Activated CD8-positive, alpha-beta memory T cell treated with anti-CD3 and anti-CD28 coated beads for 36 hours (primary cell): ENCODE results near the gene RPS6KA3. TPM values are rescaled to one million over a fixed set of nuclear protein-coding genes. Genes with fewer than 3 reads are reported as not detected.
"Not testable (repeated sequence)": the region's sequence is repeated elsewhere in the genome, so short reads cannot be mapped to it uniquely, and the experiment has no call there.

Experiments
- CTCF ChIA-PET: fragments of 350-600 bp; sonication (Branson Sonifier 250); formaldehyde crosslinking; loops from one replicate; lab custom pipeline; 2021; ENCODE audit warnings: antibody characterized with exemption; lab: Charles Lee
- POLR2A ChIA-PET: fragments of 350-600 bp; sonication (Branson Sonifier 250); formaldehyde crosslinking; loops from one replicate; lab custom pipeline; 2021; ENCODE audit warnings: antibody characterized with exemption; lab: Charles Lee
- total RNA-seq, 2 experiments: library from RNA; stranded (reverse); gene quantifications; one replicate each; pipeline ENCODE4 v1.2.3, GENCODE V29; 2021

The RPS6KA3 gene
- total RNA-seq, 2 experiments from 2014 or later, result 66.2 to 71.4 TPM

GRCh38 chrX:20267607-20267930 is 860 bp upstream of the RPS6KA3 start:
- ChIA-PET CTCF (no interaction called here), POLR2A (interaction anchor here (0.6 to 1.0 kb wide), 4 partner anchors 15 to 1593 kb away, joined by 3 to 10 read pairs (median 3); no protein-coding TSS in a partner anchor)

DNA sequence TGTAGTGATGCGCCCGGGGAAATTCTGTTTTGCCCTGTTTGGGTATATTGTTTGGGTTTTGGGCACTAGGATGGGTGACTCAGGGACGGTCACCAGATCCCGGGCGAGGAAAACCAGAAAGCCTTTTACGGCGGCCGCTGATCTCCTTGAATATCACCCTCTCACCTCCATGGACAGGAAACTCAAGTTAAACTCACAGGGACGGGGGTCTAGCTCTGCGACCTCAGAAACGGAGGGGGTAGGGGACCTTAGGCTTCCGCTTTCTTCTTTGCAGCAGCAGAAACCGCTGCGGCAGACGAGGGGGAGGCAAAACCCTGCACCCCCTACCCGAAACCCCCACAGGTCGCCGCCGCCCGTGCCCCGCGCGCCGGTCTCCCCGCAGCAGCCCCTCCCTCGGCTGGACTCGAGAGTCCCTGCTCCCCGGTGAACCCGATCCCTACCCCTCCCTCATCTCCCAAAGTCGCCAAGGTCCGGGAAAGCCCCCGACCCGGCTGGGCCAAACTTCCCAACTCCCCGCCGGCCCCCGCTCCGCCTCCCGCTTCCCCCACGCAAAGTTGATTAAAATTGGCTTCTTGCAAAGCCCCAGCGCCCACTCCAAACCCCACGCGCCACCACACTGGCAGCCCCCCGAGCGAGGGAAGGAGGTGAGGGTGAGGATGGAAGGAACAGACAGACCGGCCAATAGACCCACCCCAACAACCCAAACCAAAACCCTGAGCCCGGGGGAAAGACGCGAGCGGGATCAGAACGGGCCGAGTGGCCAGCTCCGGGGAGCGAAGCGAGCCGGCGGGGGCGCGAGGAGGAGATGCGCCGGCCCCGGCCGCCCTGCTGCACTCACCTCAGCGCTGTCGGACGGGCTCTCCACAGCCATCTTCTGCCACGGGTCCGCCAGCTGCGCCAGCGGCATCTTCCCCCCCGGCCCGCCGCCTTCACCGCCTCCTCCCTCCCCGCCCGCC is 705 bp downstream of the RPS6KA3 start:
- POLR2A ChIA-PET, result interaction anchor here (1.0 to 1.3 kb wide), 3 partner anchors 14 to 186 kb away, joined by 3 to 10 read pairs (median 5); partner anchors contain the start of gene EIF1AX
- CTCF ChIA-PET, result interaction anchor here (1.4 kb wide), 1 partner anchor 14 kb away, joined by 5 read pairs; no protein-coding TSS in a partner anchor

GRCh38 chrX:20265221-20265725 is 1.4 kb downstream of the RPS6KA3 start:
- ChIA-PET POLR2A (interaction anchor here (1.3 kb wide), 1 partner anchor 124 kb away, joined by 5 read pairs; the partner anchor contains the start of gene EIF1AX), CTCF (interaction anchor here (1.4 kb wide), 1 partner anchor 13 kb away, joined by 5 read pairs; no protein-coding TSS in a partner anchor)

GRCh38 chrX:20263474-20263873 is 3.2 kb downstream of the RPS6KA3 start:
- ChIA-PET POLR2A (no interaction called here), CTCF (interaction anchor here (0.9 kb wide), 1 partner anchor 11 kb away, joined by 3 read pairs; no protein-coding TSS in a partner anchor)

GRCh38 chrX:20260885-20261284 is 5.8 kb downstream of the RPS6KA3 start:
- CTCF ChIA-PET, result no interaction called here
- POLR2A ChIA-PET, result no interaction called here

DNA sequence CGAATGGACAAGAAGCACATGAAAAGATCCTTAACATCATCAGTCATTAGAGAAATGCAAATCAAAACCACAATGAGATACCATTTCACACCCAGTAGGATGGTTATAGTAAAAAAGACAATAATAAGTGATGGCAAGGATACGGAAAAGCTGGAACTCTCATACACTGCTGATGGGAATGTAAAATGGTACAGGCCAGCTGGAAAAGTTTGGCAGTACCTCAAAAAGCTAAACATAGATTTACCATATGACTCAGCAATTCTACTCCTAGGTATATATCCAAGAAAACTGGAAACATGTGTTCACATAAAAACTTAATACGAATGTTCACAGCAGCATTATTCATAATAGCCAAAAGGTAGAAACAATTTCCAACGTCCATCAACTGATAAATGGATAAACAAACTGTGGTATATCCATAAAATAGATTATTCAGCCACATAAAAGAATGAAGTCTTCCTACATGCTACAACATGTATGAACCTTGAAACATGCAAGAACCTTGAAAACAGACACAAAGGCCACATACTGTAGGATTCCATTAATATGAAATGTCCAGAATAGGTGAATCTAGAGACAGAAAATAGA is 11.9 kb downstream of the RPS6KA3 start:
- ChIA-PET POLR2A (no interaction called here), CTCF (no interaction called here)

- ChIA-PET POLR2A (interaction anchor here (0.6 kb wide), 1 partner anchor 9 kb away, joined by 5 read pairs; no protein-coding TSS in a partner anchor), CTCF (interaction anchor here (1.5 kb wide), 1 partner anchor 10 kb away, joined by 3 read pairs; no protein-coding TSS in a partner anchor)
Measured at GRCh38 chrX:20253232-20253543, 13.5 kb downstream of the RPS6KA3 start.

GRCh38 chrX:20252381-20253231 is 14.1 kb downstream of the RPS6KA3 start:
- ChIA-PET POLR2A (interaction anchor here (0.6 to 1.0 kb wide), 2 partner anchors 8 to 14 kb away, joined by 5 to 10 read pairs; partner anchors contain the start of gene RPS6KA3), CTCF (interaction anchor here (0.6 to 1.5 kb wide), 3 partner anchors 11 to 202 kb away, joined by 3 to 5 read pairs (median 3); no protein-coding TSS in a partner anchor)

- ChIA-PET POLR2A (interaction anchor here (1.0 kb wide), 1 partner anchor 15 kb away, joined by 10 read pairs; the partner anchor contains the start of gene RPS6KA3), CTCF (interaction anchor here (1.5 kb wide), 1 partner anchor 11 kb away, joined by 3 read pairs; no protein-coding TSS in a partner anchor)
Measured at GRCh38 chrX:20251691-20252090, 15.0 kb downstream of the RPS6KA3 start.

- POLR2A ChIA-PET, CTCF ChIA-PET: not testable (repeated sequence)
Measured at GRCh38 chrX:20250146-20250545, 16.6 kb downstream of the RPS6KA3 start.

DNA sequence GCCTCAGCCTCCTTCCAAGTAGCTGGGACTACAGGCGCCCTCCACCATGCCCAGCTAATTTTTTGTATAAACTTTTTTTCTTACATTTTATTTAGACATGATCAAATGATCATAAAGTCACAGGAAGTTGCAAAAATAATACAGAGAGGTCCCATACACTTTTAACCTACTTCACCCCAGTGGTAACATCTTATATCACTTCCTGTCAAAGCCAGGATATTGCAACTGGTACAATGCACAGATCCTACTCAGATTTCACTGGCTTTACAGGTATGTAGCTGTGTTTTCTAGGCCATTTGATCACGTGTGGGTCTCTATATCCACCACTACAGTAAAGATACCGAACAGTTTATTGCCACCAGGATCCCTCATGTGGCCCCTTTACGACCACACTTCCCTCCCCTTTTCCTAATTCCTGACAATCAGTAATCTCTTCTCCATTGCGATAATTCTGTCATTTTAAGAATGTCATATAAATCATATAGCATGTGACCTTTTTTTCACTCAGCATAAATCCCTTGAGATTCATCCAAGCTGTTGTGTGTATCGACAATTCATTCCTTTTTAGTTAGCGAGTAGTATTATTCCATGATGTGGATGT is 18.0 kb downstream of the RPS6KA3 start:
- ChIA-PET POLR2A (no interaction called here), CTCF (no interaction called here)

GRCh38 chrX:20244931-20245330 is 21.8 kb downstream of the RPS6KA3 start:
- POLR2A ChIA-PET, result interaction anchor here (0.8 kb wide), 1 partner anchor 8 kb away, joined by 5 read pairs; no protein-coding TSS in a partner anchor
- CTCF ChIA-PET, result no interaction called here

DNA sequence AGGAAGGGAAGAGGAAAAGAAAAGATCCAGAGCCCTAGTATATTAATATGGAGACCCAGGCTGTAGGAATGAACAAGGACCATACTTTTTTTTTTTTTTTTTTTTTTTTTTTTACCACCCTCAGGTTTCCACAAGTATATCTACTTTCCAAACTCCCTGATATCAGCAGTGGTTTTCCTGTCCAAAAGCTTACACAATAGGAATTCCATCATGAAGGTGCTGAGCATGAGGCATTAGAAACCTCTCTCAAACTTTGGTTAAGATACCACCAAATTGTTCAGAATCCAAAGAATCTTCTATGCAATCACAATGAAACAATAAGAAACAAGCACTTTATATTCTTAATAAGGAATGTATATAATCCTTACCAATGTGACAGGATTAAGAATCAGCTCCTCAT is 26.5 kb downstream of the RPS6KA3 start:
- ChIA-PET POLR2A (no interaction called here), CTCF (no interaction called here)

- CTCF ChIA-PET, result no interaction called here
- POLR2A ChIA-PET, result no interaction called here
Measured at GRCh38 chrX:20237864-20238263, 28.8 kb downstream of the RPS6KA3 start.

DNA sequence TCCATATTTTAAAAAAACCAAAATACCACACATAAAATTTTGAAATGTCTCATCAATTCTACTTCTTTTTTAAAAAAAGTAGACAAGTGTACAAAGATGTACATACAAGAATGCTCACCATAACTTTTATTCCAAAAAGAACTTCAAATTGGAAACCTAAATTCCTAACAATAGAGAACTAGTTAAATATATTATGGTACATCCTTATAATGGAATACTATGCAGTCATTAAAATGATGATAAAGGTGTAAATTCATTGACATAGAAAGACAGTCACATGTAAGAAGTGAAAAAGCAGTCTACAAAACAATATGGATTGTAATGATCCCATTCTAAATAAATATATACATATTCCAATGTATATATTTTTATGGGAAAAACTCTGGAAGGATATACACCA is 31.0 kb downstream of the RPS6KA3 start:
- ChIA-PET CTCF (no interaction called here), POLR2A (no interaction called here)

GRCh38 chrX:20233336-20233735 is 33.4 kb downstream of the RPS6KA3 start:
- ChIA-PET POLR2A (no interaction called here), CTCF (no interaction called here)

DNA sequence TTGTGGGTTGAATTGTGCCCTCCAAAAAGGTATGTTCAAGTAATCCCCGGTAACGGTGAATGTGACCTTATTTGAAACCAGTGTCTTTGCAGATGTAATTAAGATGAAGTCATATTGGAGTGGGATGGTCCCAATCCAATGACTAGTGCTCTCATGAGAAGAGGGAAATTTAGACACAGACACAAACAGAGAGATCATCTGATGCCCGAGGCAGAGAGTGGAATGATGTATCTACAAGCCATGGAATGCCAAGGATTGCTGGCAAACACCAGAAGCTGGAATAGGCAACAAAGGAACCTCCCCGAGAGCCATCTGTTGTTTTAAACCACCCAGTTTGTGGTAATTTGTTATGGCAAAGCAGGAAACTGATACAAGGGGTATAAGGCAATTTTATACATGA is 35.1 kb downstream of the RPS6KA3 start:
- ChIA-PET CTCF (no interaction called here), POLR2A (no interaction called here)

DNA sequence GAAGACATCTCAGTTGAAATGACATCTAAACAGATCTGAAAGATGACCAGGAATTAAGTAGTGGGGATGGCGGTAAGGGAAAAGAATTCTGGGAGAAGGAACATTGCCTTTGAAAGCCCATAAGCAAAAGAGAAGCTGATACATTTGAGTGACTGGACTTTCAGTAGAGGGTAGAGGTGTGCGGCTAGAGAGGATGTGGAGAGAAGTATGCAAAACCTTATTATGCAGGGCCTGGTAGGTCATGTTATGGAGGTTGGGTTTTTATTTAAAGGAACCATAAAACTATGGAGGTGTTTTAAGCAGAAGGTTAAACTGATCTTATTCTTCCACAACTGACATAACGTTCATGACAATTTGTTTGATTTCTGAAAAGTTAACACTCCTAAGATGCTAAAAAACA is 36.3 kb downstream of the RPS6KA3 start:
- ChIA-PET CTCF (no interaction called here), POLR2A (no interaction called here)
